Measurements from ENCODE around the gene PSG1.
"Not testable (repeated sequence)": the region's sequence is repeated elsewhere in the genome, so short reads cannot be mapped to it uniquely, and the experiment has no call there.

The PSG1 gene

DNA sequence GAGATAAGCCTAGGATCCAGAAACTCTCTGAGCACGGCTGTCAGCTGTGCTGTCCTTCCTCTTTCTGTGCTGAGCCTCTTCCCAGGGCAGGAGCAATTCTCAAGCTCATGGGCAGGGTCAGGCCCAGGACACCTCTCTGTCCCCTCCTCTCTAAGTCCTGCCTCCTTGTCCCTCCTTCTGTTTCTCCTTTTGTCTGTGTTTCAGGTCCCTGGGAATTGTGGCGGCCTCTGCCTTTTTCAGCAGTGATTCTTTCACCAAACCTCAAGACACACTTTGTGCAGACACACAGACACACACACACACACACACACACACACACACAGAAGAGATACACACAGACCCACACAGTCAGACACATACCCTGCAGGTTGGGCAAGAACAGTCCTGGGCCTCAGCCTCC, at the start of gene PSG1:
TSS of gene PSG1 (minus strand) at position 101 of the 400 bp plus-strand sequence. CDS start 132 bp downstream, outside the sequence.
- DNase-seq (ENCODE audit: low read depth in 2 of 2) = no peak

DNA sequence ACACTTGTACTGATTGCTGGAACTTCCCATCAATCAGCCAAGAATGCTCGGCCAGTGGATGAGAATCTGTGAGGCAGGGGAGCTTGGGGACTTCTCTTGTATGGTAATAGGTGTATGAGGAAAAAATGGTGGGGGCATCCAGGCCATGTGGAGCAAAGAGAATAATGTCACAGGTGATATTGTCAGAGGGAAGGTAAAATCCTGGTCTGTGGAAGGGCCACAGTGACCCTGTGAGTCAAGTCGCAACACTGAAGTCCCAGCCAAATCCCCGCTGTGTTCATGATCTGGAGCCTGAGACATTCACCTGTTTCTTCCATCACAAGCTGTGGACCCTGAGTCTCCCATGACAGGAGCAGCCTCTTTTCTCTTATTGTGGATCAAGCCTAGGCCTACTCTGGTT, 49.4 kb upstream of the PSG1 start:
- DNase-seq (ENCODE audit: low read depth in 2 of 2) = no peak

DNA sequence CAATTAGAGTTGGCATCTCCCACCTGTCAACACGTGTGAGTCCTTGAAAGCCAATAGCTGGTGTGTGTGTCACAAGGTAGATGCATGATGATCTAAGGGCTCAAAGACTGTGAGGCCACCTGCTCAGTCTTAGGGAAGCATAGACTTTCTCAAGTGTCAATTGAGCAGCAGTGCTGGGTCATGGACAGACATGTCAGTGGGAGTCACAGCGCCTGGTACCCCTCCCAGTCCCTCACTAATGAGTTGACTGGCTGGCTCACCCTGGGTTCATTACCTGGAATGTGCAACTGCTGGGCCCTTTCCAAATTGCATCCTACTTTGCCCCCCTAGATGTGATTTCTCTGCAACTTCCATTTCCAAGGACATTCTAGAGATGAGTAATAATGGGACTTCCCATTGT, 47.3 kb upstream of the PSG1 start:
- DNase-seq (ENCODE audit: low read depth in 2 of 2) = no peak

DNA sequence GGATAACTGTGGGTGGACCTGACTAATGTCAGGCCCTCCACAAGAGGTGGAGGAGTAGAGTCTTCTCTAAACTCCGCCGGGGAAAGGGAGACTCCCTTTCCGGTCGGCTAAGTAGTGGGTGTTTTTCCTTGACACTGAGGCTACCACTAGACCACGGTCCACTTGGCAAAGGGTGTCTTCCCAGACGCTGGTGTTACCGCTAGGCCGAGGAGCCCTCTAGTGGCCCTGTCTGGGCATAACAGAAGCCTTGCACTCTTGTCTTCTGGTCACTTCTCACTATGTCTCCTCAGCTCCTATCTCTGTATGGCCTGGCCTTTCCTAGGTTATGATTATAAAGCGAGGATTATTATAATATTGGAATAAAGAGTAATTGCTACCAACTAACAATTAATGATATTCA, 43.6 kb upstream of the PSG1 start:
- not testable (repeated sequence) for DNase-seq (ENCODE audit: low read depth in 2 of 2)

DNA sequence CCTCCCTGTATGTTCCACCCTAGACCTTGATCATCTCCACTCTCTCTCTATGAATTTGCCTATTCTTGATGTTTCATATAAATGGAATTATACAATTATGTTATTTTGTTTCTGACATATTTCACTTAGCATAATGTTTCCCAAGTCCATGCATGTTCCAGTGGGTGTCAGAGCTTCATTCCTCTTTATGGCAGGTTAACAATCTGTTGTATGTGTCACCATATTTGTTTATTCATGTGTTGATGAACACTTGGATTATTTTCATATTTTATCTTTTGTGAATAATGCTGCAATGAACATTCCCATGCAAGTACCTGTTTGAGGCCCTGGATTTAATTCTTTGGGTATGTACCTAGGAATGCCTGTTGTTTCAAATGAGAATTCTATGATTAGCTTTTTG, 41.5 kb upstream of the PSG1 start:
- not testable (repeated sequence) for DNase-seq (ENCODE audit: low read depth in 2 of 2)

DNA sequence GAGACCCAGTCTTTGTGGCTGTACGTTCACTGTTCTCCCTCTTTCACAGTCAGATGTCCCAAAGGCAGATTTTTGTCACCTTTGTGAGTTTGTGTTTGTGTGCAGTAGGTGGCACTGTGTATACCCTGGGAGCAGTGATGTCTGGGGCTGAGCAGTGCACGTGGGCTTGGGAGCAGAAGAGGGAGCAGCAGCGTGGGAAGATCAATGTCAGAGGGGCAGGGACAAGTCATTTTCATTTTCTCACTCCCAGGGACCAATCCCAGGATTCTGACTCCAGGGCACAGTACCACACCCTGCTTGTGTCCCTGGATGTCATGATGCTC, 40.2 kb upstream of the PSG1 start:
- no peak for DNase-seq (ENCODE audit: low read depth in 2 of 2)

DNA sequence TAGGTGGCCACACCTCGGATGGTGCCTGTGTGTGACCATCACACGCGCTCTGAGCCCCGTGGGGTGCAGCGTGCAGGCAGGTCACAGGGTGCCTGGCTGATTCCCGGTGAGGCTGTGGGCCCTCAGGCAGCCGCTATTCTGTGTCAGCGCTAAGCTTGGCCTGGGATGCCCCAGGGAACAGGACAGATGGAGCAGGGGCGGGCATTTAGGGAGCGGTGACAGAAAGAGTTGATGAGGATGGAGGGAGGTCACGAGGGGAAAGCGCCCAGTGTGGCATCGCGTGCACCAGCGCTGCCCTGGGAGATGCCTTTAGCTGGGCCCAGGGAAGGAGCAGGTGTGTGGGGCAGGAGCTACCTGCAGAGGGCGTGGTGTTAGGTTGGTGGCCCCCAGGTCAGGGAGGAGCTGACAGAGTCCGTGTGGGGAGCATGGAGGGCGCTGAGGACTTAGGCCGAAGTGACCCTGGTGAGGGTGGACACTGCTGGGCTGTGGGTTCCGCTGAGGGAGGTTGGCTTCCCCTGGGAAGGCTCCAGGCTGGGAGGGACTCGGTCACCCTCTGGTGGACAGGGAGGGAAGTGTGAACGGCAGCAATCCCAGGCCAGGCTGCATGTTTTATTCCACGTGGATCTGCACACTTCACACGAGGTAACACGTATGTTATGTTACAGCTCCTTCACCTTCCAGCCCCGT, 39.7 kb upstream of the PSG1 start:
- DNase-seq (ENCODE audit: low read depth in 2 of 2) = not testable (repeated sequence)

DNA sequence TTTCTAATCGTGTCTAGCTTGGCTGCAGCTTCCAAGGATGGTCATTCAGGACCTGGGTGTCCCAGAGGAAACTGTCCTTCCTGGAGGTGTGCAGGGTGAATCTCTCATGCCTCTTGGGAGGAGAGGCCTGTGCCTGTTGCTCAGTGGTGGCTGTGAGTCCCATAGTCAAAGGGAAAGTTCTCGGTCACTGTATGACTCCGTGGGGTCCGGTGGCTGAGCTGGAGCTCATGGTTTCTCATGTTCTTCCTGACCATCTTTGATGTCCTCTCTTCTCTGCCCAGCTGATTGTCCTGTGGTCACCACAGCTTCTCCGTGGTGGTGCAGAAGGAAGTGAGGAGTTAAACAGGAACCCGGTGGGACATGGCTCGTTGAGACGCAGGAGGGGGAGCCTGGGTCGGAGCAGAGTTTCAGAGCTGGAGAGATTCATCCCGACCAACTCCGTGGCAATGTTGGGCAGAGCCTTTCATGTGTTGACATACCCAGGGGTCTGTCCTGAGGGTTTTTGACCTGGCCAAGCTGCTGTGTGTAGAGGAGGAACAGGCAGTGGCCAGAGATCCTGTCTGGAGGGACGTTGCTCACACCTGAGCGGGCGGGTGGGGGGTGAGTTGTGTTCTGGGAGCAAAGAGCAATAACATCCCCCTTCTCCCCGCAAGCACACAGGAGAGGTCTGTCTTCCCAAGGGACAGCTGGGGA, 39.0 kb upstream of the PSG1 start:
- not testable (repeated sequence) for DNase-seq (ENCODE audit: low read depth in 2 of 2)

DNA sequence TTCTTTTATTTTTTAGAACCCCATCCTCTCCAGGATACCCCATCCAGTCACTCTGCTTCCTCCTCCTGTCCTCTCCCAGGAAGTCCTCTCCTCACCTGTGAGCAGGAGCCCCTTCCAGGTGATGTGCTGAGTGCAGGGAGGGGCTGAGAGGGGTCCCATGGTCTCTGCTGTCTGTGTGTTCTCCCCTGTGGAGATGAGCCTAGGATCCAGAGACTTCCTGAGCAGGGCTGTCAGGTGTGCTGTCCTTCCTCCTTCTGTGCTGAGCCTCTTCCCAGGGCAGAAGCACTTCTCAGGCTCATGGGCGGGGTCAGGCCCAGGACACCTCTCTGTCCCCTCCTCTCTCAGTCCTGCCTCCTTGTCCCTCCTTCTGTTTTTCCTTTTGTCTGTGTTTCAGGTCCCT, 38.1 kb upstream of the PSG1 start, which contains the start of gene PSG6:
TSS of gene PSG6 (minus strand) at position 261 of the 400 bp plus-strand sequence. CDS start at position 159, 102 bp downstream.
- DNase-seq (ENCODE audit: low read depth in 2 of 2) = not testable (repeated sequence)

DNA sequence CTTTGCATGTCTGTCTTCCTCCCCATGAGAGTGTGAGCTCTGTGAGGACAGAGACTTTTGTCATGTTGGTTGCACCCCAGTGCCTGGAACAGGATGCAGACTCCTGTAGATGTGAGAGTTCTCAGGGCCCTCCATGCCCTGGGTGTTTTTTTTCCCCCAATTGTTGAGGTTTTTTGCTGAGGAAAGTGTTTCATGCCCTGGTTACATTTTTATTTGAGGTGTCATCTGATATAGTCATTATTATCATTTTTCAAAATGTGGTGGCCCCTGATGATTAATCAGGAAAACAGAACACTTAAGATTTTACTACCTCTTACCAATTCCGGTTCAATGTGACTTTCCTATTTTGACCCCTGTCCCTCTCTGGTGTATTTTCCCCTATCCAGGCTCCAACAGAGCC, 37.4 kb upstream of the PSG1 start:
- not testable (repeated sequence) for DNase-seq (ENCODE audit: low read depth in 2 of 2)

DNA sequence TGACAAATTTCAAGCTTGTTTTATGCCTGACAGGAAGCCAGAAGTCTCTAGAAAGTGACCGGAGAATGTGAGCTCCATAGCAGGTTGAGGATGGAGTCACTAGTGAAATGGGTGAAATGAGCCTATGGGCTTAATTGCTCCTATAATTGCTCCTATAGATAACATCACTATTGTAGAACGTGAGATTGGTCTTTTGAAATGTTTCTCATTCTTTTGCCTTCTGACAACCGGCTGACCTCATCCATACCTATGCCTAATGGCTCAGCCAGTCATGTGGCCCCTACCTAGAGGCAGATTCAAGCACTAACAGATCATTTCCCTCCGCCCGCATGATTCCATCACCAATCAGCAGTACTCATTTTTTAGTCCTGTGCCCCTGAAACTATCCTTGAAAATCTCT, 34.0 kb upstream of the PSG1 start:
- DNase-seq (ENCODE audit: low read depth in 2 of 2) = not testable (repeated sequence)

DNA sequence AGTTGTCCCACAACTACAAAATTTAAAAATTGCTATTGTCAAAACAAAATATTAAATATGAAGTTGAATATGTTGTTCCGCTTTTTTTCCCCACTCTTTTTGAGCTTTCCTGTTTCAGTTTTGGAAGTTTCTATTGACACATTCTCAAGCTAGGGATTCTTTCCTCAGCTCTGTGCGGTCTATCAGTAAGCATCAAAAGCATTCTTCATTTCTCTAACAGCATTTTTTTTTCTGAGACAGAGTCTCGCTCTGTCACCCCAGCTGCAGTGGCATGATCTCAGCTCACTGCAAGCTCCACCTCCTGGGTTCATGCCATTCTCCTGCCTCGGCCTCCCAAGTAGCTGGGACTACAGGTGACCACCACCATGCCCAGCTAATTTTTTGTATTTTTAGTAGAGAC, 33.4 kb upstream of the PSG1 start:
- not testable (repeated sequence) for DNase-seq (ENCODE audit: low read depth in 2 of 2)

DNA sequence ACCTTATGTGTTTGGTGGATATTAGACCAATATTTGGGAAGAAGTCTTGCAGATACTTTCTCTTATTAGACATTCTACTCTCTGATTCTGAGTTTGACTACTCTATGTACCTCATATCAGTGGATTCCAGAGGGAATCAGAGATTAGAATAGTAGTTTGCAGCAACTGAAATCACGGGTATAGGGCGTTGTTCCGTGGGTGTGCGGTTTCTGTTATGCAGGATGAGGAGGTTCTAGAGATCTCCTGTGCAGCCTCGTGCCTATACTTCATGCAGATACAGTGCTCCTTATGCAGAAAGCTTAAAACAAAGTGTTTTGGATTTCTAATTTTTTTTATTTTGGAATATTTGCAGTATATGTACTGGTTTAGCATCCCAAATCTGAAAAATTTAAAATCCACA, 32.2 kb upstream of the PSG1 start:
- not testable (repeated sequence) for DNase-seq (ENCODE audit: low read depth in 2 of 2)

DNA sequence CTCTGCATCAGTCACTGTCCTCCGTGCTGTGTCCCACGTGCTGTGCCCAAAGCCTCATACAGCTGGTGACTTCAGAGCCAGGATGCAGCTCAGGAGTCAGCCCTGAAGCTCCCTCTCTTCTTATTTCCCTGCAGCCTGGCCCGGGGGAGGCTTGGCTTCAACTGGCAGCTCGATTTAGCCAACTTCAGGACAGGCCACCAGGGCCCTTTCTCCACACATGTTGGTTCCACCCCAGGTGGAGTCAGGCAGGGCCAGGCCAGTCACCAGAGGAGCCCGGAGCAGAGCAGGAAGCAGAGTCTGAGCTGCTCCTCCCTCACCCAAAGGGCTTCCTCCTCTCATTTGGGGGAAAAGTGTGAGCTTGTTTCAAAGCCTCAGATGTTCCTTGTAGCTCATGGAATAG, 26.6 kb upstream of the PSG1 start:
- not testable (repeated sequence) for DNase-seq (ENCODE audit: low read depth in 2 of 2)

DNA sequence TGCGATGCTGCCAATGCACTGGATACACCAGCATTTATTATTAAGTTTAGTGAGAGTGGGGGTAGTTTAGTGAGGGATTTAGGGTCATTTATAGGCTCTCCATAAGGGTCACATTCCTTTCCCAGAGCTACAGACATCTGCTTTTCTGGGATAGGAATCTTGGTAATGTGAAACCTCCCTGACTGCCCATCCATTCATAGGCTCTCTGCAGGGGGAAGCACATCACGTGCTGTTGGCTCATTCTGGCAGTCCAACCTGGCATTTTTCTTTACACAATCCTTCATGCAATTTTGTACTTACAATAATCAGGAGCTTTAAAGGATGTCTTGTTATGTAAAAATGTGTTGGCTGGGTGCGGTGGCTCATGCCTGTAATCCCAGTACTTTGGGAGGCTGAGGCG, 21.0 kb upstream of the PSG1 start:
- not testable (repeated sequence) for DNase-seq (ENCODE audit: low read depth in 2 of 2)

DNA sequence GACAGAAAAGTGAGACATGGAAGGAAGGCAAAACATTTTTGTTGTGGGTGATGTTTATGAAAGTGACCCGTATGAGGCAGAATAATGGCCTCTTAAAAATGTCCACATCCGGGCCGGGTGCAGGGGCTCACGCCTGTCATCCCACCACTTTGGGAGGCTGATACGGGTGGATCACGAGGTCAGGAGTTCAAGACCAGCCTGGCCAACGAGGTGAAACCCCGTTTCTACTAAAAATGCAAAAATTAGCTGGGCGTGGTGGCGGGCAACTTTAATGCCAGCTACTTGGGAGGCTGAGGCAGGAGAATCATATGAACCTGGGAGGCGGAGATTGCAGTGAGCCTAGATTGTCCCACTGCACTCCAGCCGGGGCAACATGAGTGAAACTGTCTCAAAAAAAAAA, 20.2 kb upstream of the PSG1 start:
- DNase-seq (ENCODE audit: low read depth in 2 of 2) = not testable (repeated sequence)

DNA sequence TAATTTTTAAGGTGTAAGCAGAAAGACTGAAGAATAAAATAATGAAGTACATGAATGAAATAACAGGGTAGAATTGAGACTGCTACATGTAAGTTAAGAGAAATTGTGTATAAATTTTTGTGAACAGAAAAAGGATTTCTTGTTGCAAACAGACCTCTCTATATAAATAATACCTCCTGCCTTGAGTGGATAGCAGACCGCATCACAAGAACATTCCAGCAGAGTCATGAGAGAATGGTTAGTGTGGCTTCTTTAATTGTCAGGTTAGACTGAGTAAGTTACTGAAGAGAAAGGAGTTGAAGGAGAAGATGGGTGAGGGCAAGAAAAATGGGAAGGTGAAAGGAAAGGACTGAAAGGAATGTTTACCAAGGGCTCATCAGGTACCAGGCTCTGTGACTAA, 19.6 kb upstream of the PSG1 start:
- not testable (repeated sequence) for DNase-seq (ENCODE audit: low read depth in 2 of 2)

DNA sequence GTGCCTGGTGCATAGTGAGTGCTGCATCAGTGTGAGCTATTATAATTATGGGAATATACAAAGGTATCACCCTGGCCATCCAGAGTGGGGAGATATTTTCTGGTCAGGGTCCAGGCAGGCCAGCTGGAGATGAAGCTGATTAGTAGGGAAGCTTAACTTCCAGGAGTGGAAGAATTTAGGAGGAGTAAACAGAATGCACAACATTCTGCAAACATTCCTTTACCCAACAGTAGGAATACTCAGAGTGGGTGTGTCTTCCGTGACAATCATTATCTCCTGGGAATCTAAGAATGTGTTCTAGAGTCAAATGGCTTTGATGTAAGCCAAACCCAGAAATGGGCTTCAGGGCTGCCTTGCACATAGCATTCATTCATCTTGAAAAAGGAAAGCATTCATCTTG, 19.1 kb upstream of the PSG1 start:
- DNase-seq (ENCODE audit: low read depth in 2 of 2) = not testable (repeated sequence)

DNA sequence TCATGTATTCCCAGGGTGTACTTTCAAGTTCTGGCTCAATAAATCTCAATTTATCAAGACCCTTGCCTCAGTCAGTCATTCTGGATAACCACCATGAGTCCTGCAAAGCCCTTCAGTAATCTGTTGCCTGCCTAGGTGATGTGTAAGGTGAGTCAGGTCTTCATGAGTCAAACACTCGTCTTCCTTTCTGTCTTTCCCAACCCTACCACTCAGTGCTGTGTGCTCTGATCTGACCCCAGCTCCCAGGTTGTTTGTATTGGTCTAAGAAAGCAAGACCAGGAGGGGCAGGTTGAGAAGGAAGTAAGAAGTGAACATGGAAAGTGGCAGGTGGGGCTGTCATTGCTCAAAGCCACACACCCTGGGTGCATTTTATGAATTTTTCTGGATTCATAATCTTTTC, 18.2 kb upstream of the PSG1 start:
- not testable (repeated sequence) for DNase-seq (ENCODE audit: low read depth in 2 of 2)

DNA sequence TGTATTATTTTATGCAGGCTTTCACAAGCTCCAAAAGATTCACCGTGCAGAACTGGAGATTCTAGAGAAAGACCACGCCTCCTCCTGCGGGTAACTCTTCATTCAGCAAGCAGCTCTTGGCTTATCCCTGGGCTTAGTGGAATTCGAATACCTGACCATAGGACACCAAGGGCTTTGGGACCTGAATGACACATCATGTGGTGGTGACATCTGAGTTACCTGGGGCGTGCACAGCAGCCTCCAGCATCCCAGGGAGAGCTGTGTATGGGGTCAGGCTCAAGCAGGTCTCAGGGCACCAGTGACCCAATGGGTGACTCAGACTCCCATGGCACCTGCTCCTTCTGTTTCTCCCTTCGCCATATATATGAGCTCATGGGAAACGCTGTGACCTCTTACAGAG, 10.9 kb upstream of the PSG1 start:
- DNase-seq (ENCODE audit: low read depth in 2 of 2) = not testable (repeated sequence)

DNA sequence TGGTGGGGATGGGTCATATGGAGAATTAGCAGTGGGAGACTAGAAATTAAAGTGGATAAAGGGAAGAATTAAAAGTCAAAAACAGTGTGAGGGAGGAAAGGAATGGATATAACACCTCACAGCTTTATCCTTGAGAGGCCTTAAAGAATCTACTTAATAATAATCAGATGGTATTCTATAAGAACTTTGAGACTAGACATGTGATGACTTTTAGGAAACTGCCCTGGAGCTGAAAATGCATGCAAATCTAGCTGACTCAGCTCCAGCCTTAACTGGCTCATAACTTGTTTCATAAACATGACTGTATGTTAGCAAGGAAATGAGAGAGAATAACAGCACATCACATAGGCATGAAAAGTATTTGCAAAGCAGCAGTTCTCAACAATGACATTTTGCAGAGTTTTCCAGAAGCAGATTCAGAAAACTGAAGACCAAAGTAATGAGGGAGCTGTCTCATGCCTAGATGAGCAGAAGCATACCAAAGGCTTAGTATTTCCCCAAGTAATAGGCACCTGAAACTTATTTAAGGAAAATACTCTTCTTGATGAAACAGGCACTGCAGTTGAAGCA, 8.4 kb upstream of the PSG1 start:
- DNase-seq (ENCODE audit: low read depth in 2 of 2) = not testable (repeated sequence)

DNA sequence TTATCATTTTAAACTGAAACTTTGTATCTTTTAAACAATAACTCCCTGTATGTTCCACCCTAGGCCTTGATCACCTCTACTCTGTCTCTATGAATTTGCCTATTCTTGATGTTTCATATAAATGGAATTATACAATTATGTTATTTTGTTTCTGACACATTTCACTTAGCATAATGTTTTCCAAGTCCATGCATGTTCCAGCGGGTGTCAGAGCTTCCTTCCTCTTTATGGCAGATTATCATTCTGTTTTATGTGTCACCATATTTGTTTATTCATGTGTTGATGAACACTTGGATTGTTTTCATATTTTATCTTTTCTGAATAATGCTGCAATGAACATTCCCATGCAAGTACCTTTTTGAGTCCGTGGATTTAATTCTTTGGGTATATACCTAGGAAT, 3.2 kb upstream of the PSG1 start:
- DNase-seq (ENCODE audit: low read depth in 2 of 2) = not testable (repeated sequence)

DNA sequence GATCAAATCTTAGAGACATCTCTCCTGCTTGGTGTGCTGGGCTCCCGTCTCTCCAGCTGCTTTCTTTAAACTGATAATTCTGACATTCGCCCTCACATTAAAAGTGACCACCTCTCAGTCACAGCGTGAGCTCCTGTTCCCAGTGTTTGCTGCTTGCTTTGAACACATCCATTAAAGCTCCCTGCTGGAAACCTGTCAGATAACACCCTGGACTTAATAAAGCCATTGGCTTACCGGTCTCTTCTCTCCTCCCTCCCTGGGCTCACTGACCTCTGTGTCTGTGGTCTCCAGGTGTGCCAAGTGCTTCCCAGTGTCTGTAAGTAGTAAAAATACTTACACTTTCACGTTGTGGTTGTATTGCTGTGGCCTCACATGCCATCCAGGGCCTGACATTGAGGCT, 2.5 kb upstream of the PSG1 start:
- DNase-seq (ENCODE audit: low read depth in 2 of 2) = not testable (repeated sequence)
